ENCODE measurements around the gene MICAL3. TPM values are rescaled to one million over a fixed set of nuclear protein-coding genes. Genes with fewer than 3 reads are reported as not detected.

The MICAL3 gene
- total RNA-seq, 1 experiment from 2014 or later = 47.1 TPM

DNA sequence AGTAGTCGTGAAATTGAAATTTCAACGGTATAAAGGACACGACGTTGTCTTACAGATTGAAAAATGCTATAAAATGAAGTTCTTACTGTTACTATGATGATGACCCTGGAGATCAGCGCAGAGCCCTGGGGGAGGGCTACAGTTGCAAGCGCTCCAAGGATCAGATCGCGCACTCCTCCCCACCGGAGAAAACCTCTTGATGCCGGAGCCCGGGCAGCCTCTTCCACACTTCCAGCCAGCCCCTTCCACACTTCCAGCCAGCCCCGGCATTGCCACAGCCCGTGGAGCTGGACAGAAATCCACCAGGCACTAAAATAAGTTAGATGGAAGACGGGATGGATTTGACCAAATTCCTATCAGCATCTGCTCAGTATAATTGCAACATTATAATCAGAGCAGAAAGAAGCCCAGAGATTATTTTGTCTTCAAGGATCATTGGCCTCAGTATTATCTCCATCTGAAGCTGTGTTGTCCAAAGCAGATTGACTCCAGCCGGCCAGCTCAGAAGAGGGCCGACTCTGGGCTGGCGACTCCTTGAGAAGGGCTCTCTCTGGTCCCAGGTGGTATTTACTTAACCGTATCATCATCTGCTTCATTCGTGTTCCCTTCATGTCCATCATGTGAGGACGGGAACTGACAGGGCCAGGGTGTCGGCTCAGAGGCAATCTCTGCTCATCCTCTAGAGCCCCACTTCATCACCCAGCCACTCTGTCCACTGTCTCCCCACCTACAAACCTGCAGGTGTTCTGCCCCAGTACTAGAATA, 777 bp upstream of the MICAL3 start:
- intact Hi-C loops (cut with micrococcal nuclease; ENCODE audit: unreplicated experiment) (loop anchor here (10.0 kb wide), 1 partner anchor 190 kb away; no protein-coding TSS in a partner anchor), in situ Hi-C loops (cut with HindIII; ENCODE audit: low pct_unique_long_range_greater_than_20kb, low sequenced_read_pairs) (no loop called here)
- Histone ChIP-seq H3K4me3 (ENCODE audit: low read depth in 2 of 2, low read length in 2 of 2) (peak overlapping the region; percentile 65 to 81), H3K27me3 (ENCODE audit: control insufficient read depth, insufficient read depth, low read length) (no peaks in the 10 kb centered on the region), H3K4me1 (ENCODE audit: control insufficient read depth, insufficient read depth, low read length) (peaks cover 3% of the 10 kb centered on the region), H3K36me3 (ENCODE audit: control insufficient read depth, insufficient read depth, low read length) (no peaks in the 10 kb centered on the region; the same call in 1 of the 2 replicates), H3K27ac (ENCODE audit: low read length) (no peak overlapping the region), H3K9me3 (ENCODE audit: control insufficient read depth, insufficient read depth, low read depth, low read length) (no peaks in the 10 kb centered on the region)
- TF ChIP-seq POLR2AphosphoS5 (IDR thresholded peaks at IDR 0.05; ENCODE audit: low read depth, low read length) (no peak), SIN3A (IDR thresholded peaks at IDR 0.05; ENCODE audit: borderline replicate concordance, insufficient read depth, low read depth, low read length) (no peak), TCF7L2 (IDR thresholded peaks at IDR 0.05; ENCODE audit: low read depth, low read length) (no peak)
- TF ChIP-seq, protein P1, sequence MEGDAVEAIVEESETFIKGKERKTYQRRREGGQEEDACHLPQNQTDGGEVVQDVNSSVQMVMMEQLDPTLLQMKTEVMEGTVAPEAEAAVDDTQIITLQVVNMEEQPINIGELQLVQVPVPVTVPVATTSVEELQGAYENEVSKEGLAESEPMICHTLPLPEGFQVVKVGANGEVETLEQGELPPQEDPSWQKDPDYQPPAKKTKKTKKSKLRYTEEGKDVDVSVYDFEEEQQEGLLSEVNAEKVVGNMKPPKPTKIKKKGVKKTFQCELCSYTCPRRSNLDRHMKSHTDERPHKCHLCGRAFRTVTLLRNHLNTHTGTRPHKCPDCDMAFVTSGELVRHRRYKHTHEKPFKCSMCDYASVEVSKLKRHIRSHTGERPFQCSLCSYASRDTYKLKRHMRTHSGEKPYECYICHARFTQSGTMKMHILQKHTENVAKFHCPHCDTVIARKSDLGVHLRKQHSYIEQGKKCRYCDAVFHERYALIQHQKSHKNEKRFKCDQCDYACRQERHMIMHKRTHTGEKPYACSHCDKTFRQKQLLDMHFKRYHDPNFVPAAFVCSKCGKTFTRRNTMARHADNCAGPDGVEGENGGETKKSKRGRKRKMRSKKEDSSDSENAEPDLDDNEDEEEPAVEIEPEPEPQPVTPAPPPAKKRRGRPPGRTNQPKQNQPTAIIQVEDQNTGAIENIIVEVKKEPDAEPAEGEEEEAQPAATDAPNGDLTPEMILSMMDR (IDR thresholded peaks at IDR 0.05) = no peak
- TF ChIP-seq, protein P2, sequence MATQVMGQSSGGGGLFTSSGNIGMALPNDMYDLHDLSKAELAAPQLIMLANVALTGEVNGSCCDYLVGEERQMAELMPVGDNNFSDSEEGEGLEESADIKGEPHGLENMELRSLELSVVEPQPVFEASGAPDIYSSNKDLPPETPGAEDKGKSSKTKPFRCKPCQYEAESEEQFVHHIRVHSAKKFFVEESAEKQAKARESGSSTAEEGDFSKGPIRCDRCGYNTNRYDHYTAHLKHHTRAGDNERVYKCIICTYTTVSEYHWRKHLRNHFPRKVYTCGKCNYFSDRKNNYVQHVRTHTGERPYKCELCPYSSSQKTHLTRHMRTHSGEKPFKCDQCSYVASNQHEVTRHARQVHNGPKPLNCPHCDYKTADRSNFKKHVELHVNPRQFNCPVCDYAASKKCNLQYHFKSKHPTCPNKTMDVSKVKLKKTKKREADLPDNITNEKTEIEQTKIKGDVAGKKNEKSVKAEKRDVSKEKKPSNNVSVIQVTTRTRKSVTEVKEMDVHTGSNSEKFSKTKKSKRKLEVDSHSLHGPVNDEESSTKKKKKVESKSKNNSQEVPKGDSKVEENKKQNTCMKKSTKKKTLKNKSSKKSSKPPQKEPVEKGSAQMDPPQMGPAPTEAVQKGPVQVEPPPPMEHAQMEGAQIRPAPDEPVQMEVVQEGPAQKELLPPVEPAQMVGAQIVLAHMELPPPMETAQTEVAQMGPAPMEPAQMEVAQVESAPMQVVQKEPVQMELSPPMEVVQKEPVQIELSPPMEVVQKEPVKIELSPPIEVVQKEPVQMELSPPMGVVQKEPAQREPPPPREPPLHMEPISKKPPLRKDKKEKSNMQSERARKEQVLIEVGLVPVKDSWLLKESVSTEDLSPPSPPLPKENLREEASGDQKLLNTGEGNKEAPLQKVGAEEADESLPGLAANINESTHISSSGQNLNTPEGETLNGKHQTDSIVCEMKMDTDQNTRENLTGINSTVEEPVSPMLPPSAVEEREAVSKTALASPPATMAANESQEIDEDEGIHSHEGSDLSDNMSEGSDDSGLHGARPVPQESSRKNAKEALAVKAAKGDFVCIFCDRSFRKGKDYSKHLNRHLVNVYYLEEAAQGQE (IDR thresholded peaks at IDR 0.05; ENCODE audit: insufficient read depth in 1 of 2, low read depth in 2 of 2, low read length in 1 of 2) = no peak
- POLR2A ChIA-PET = no interaction called here
- ATAC-seq (peak; percentile 13), DNase-seq (ENCODE audit: low read depth, low spot score) (no peak)
- CTCF ChIA-PET = interaction anchor here (0.5 to 0.7 kb wide), 4 partner anchors 29 to 305 kb away, joined by 3 to 8 read pairs (median 4); no protein-coding TSS in a partner anchor
- no TSS peak for BruUV-seq (replicated peaks)

DNA sequence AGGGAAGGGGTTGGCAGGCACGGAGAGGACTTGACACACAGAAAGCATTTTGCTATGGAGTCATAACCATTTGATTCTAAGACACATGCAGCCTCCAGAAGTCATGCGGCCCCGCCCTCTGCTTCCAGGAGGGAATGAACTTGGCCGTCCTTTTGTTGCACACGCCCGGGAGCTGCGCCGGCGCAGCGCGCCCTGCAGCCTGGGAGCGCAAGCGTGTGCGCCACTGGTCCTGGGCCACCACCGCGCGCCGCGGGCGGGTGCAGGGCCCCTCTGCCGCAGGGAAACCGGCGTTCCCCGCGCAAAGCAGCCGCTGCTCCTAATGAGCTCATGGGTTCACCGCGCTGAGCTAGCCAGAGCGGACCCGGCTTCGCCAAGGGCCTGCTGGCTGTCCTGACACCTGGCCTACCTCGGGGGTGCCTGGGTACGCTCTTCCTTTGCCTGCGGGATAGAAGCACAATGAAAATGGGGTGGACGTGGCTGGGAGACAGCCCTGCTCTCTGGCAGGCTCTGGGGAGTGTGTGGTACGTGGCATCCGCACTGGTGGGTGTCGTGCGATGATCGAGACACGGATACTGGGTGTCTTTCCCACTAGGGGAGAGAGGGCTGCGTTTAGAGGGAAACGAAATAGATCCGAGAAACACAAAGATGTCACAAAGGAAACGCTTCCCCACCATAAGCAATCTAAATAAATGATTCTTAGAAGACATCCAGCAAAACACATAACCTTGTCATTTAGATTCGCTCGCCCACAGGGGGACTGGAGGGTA, 669 bp downstream of the MICAL3 start:
- Histone ChIP-seq H3K4me1 (ENCODE audit: control insufficient read depth, insufficient read depth, low read length) (peaks cover 3% of the 10 kb centered on the region), H3K27me3 (ENCODE audit: control insufficient read depth, insufficient read depth, low read length) (no peaks in the 10 kb centered on the region), H3K4me3 (ENCODE audit: low read depth in 2 of 2, low read length in 2 of 2) (peak overlapping the region; percentile 65 to 81), H3K27ac (ENCODE audit: low read length) (peak overlapping the region; percentile 34; the same call in 1 of the 2 replicates), H3K36me3 (ENCODE audit: control insufficient read depth, insufficient read depth, low read length) (no peaks in the 10 kb centered on the region; the same call in 1 of the 2 replicates), H3K9me3 (ENCODE audit: control insufficient read depth, insufficient read depth, low read depth, low read length) (no peaks in the 10 kb centered on the region)
- BruUV-seq (replicated peaks) = no TSS peak
- no peak for DNase-seq (ENCODE audit: low read depth, low spot score)
- intact Hi-C loops (cut with micrococcal nuclease; ENCODE audit: unreplicated experiment) = loop anchor here (10.0 kb wide), 1 partner anchor 189 kb away; no protein-coding TSS in a partner anchor
- in situ Hi-C loops (cut with HindIII; ENCODE audit: low pct_unique_long_range_greater_than_20kb, low sequenced_read_pairs) = no loop called here
- no peak for TF ChIP-seq TCF7L2 (IDR thresholded peaks at IDR 0.05; ENCODE audit: low read depth, low read length)
- ChIA-PET CTCF (no interaction called here), POLR2A (no interaction called here)
- ATAC-seq = peak; percentile 91

Measured in Panc1 (cell line).